ENCODE measurements around the gene BPIFB4. TPM values are rescaled to one million over a fixed set of nuclear protein-coding genes. Genes with fewer than 3 reads are reported as not detected.

BPIFB4 gene
- total RNA-seq, 4 donors from 2014 or later, result not detected

Other genes with a start within 250 kb of the BPIFB4 start
- under 1 TPM in 1 of 4 donors, not detected in 3; 0.24 TPM for gene EFCAB8, start 220.7 kb upstream of the BPIFB4 start, total RNA-seq
- not detected for gene SUN5, start 75.2 kb upstream of the BPIFB4 start, total RNA-seq
- gene BPIFB2, start 71.9 kb upstream of the BPIFB4 start, total RNA-seq, result not detected
- gene BPIFB6, start 48.0 kb upstream of the BPIFB4 start, total RNA-seq, result not detected
- not detected for gene BPIFB3, start 25.7 kb upstream of the BPIFB4 start, total RNA-seq
- not detected for gene BPIFA2, start 88.5 kb downstream of the BPIFB4 start, total RNA-seq
- not detected for gene BPIFA3, start 137.7 kb downstream of the BPIFB4 start, total RNA-seq
- not detected for gene BPIFA1, start 156.4 kb downstream of the BPIFB4 start, total RNA-seq
- gene BPIFB1, start 203.6 kb downstream of the BPIFB4 start, total RNA-seq, result not detected